AG09309 (cell line): ENCODE data around the gene LINC00305.

Source experiments
- DNase-seq: peaks from one replicate; pipeline ENCODE4 v3.0.0-alpha.2; 2010; ENCODE audit warnings: low read depth
- H3K4me3 ChIP-seq: 2 replicates; pipeline ENCODE4 v1.5.1; 2011; ENCODE audit warnings: mild to moderate bottlenecking, low read depth, low read length, moderate library complexity; ENCODE audit not compliant: control insufficient read depth
- CTCF ChIP-seq: IDR thresholded peaks from 2 replicates; pipeline ENCODE4 v1.5.1; 2011; ENCODE audit warnings: mild to moderate bottlenecking, low read depth, low read length, inconsistent platforms; ENCODE audit not compliant: insufficient read depth, control insufficient read depth; ENCODE audit errors: missing control alignments

Gene LINC00305

GRCh38 chr18:64148988-64149387 lies at the start of gene LINC00305:
Gene LINC00305 (minus strand): TSS chr18:64149088.
- no peak for DNase-seq
- H3K4me3 ChIP-seq: no peak within 1 kb of the TSS
- TF ChIP-seq CTCF: no peak

GRCh38 chr18:64191069-64191468 lies 42.2 kb upstream of the LINC00305 start:
- no peak for TF ChIP-seq CTCF
- no peak overlapping the region for H3K4me3 ChIP-seq
- no peak for DNase-seq

DNA sequence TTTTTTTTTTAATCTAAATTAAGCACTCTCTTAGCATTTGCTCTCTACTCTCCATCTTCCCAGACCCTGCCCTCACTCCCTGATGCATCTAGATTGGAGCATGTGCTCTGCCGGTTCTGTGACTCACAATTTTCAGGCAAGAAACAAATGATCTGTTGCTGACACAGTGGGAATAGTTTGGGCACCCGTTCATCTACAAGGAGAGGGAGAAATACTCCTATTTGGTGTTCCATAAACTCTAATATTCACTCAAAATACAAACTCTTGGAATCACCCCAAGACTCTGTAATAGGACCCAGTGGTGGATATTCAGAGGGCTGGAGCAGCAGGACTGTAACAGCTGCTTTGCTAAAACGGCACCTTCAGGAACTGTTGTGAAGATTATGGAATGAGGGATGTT lies 37.1 kb upstream of the LINC00305 start:
- TF ChIP-seq CTCF: no peak
- H3K4me3 ChIP-seq: no peak overlapping the region
- DNase-seq: no peak

DNA sequence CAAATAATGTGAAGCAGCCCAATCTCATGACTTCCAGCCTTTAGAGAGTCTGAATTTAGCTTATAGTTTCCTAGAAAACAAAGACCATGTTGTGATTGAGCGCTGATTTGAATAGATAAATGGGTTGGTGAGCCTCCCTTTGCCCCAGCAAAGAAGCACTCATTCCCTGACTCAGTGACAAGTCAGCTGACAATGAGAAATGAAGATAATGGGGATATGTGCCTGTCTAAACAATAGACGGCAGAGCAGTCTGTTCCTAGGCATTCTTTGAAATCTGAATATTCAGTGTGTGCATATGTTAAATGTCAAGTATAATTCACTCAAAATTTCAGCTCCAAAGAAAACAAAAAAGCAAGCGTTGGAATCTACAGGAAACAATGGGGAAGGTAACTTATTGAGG lies 34.8 kb upstream of the LINC00305 start:
- no peak for DNase-seq
- TF ChIP-seq CTCF: no peak
- H3K4me3 ChIP-seq: no peak overlapping the region

- DNase-seq: no peak
- TF ChIP-seq CTCF: no peak
- no peak overlapping the region for H3K4me3 ChIP-seq
Measured at GRCh38 chr18:64180617-64181016, 31.7 kb upstream of the LINC00305 start.

GRCh38 chr18:64180171-64180570 lies 31.3 kb upstream of the LINC00305 start:
- DNase-seq: no peak
- H3K4me3 ChIP-seq: no peak overlapping the region
- TF ChIP-seq CTCF: no peak

DNA sequence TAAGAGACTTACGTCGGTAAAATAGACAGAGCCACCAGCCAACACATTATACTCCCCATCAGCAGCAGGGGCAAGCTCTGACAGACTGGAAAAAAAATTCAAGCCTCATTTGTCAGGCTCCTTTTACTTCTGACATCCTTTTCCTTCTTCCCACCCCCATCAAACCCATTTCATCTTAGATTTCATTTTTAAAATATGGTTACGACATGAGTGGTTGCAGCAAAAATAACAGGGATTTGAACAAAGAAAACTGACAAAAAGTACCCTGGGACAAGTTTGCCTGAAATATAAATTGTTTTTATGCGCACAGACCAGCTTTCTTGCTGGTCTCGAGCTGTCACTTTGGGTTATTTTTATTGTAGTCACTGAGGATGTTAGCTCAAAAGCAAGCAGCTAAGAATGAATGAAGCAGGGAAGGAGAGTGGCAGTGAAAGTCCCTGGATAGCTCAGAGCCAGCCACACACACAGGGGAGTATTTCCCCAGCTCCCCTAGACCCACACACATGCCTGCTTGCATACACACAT lies 30.7 kb upstream of the LINC00305 start:
- no peak for DNase-seq
- no peak for TF ChIP-seq CTCF

More for the DNA sequence above, 30.7 kb upstream of the LINC00305 start:
- H3K4me3 ChIP-seq: no peak overlapping the region
